Right atrium auricular region (tissue), 2 donors: ENCODE results near the gene NCLN. TPM values are rescaled to one million over a fixed set of nuclear protein-coding genes. Genes with fewer than 3 reads are reported as not detected.
A peak's percentile ranks its signal among the peaks of the same experiment; 100 is the strongest.

ENCODE experiments used
- DNase-seq: peaks from one replicate; pipeline ENCODE4 v3.0.0-alpha.2; 2019; ENCODE audit warnings: low spot score
- H3K27ac ChIP-seq, 2 donors: fragments of 200-600 bp; sonication (generic); 1 replicate in 1 of 2; 2 replicates in 1 of 2; pipeline ENCODE4 v1.5.1; 2016 to 2019
- H3K27me3 ChIP-seq, 2 donors: fragments of 200-600 bp; sonication (generic); one replicate each; pipeline versions ENCODE4 v1.5.1 to v1.6.0; 2017 to 2019
- H3K36me3 ChIP-seq: fragments of 200-600 bp; sonication (generic); one replicate; pipeline ENCODE4 v1.5.1; 2016
- H3K4me1 ChIP-seq, 2 donors: fragments of 200-600 bp; sonication (generic); one replicate each; pipeline versions ENCODE4 v1.5.1 to v1.6.0; 2017 to 2019
- H3K4me3 ChIP-seq, 2 donors: fragments of 200-600 bp; sonication (generic); 1 replicate in 1 of 2; 2 replicates in 1 of 2; pipeline ENCODE4 v1.5.1; 2017 to 2019; ENCODE audit warnings: mild to moderate bottlenecking in 1 of 2, moderate library complexity in 1 of 2
- H3K9me3 ChIP-seq, 2 donors: fragments of 200-600 bp; sonication (generic); one replicate each; pipeline ENCODE4 v1.5.1; 2019
- total RNA-seq, 2 donors: library from RNA; depleted of rRNA; stranded (reverse); fragments of >200 nt; gene quantifications; one replicate each; pipeline ENCODE4 v1.1.0, GENCODE V29; 2016
- TF ChIP-seq, protein P1 (sequence below), 2 donors: fragments of 200-600 bp; sonication (generic); IDR thresholded peaks; one replicate each; pipeline ENCODE4 v1.5.1; 2019; ENCODE audit warnings: antibody characterized with exemption in 2 of 2

Gene NCLN
- total RNA-seq, 2 donors from 2014 or later, result 23.3 to 24.9 TPM

DNA sequence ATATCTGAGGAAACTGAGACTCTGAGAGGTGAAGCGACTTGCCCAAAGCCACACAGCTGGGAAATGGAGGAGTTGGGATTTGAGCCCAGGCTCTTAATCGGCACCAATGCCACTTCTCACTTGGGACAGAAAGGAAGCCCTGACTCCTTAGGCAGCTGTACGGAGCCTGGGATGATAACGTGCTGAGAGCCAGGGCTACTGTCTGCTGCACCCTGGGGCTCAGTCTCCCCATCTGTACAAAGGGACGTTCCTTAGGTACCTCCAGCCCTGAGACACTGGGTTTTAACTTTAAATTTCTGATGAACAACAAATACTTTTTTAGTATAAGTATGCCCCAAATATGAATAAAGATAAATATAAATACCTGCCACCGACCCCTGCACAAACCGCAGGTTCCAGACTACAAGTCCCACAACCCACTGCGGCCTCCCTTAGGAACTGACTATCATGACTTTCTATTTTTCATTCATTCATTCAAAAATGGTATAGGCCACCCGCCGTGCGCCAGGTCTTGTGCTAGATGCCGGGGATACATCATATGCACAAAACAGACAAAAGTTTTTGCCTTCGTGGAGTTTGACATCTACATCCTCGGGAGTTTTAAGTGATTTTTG, 776 bp upstream of the NCLN start:
- Histone ChIP-seq H3K4me1 (peaks cover 0 to 31% of the 10 kb centered on the region in 2 donors), H3K27ac (peak overlapping the region; percentile 87), H3K27me3 (no peaks in the 10 kb centered on the region), H3K9me3 (no peaks in the 10 kb centered on the region), H3K4me3 (peak overlapping the region; percentile 93 to 95), H3K36me3 (no peaks in the 10 kb centered on the region)
- DNase-seq, result peak; percentile 71
- TF ChIP-seq, protein P1, sequence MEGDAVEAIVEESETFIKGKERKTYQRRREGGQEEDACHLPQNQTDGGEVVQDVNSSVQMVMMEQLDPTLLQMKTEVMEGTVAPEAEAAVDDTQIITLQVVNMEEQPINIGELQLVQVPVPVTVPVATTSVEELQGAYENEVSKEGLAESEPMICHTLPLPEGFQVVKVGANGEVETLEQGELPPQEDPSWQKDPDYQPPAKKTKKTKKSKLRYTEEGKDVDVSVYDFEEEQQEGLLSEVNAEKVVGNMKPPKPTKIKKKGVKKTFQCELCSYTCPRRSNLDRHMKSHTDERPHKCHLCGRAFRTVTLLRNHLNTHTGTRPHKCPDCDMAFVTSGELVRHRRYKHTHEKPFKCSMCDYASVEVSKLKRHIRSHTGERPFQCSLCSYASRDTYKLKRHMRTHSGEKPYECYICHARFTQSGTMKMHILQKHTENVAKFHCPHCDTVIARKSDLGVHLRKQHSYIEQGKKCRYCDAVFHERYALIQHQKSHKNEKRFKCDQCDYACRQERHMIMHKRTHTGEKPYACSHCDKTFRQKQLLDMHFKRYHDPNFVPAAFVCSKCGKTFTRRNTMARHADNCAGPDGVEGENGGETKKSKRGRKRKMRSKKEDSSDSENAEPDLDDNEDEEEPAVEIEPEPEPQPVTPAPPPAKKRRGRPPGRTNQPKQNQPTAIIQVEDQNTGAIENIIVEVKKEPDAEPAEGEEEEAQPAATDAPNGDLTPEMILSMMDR (IDR thresholded peaks at IDR 0.05), result no peak

DNA sequence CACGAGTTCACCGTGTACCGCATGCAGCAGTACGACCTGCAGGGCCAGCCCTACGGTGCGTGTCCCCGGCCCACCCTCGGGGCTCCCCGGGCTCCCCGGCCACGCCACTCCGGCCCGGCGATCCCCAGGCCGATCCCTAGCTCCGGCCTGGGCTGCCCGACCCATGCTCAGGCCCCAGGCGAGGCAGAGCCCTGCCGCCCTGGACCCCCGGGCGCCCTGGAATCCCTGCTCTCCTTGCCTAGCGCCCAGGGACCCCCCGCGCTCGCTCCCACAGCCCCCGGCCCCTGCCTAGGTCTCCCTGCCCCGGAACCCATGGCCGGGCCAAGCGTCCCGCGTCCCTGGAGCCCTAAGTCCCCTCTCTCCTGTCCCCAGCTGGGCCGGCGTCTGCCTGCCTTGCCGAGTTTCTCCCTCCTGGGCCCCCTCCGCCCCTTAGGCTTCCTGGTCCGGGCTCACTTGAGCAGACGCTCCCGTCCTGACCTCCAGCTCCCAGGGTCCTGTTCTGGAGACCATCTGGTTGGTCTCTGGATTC, 494 bp downstream of the NCLN start:
- TF ChIP-seq, protein P1 (IDR thresholded peaks at IDR 0.05), result no peak
- H3K4me1 ChIP-seq, result peaks cover 0 to 31% of the 10 kb centered on the region in 2 donors
- H3K4me3 ChIP-seq, result peak overlapping the region; percentile 93 to 95
- no peaks in the 10 kb centered on the region for H3K27me3 ChIP-seq
- H3K27ac ChIP-seq, result peak overlapping the region; percentile 66 to 87
- no peaks in the 10 kb centered on the region for H3K9me3 ChIP-seq
- DNase-seq, result no peak
- H3K36me3 ChIP-seq, result no peaks in the 10 kb centered on the region

DNA sequence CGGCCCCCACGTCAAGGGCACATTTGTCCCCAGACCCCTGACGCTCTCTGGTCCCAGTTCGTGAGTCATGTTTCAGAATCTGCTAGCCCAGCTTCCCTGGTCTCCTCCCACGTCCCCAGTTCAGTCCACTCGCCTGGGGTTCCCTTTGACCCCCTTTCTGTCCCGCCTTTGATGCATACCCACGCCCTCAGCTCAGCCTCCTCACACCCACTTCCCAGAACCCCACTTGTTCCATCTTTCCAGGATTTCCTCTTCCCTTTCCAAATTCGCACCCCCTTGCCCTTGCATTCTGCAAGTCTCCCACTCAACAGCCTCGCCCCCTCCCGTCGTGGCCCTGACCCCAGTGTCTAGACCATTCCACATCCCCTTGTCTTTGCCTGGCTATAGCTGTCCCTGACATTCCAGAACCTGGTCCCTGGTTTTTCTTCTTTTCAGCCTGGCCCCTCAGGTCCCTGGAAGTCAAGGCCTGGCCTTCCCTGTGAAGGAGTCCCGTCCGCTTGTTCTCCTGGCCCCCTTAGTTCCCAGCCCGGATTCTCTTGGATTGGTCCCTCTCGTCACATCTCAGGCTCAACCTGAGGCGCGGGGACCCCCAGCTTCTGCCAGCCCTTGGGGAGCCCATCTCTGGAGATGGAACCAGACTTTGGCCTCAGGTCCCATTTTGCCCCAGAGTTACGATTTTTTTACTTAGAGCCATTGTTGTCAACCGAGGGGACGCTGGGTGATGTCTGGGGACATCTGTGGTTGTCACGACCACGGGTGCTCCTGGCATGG, 1.3 kb downstream of the NCLN start:
- H3K9me3 ChIP-seq, result no peaks in the 10 kb centered on the region
- H3K4me1 ChIP-seq, result peaks cover 0 to 31% of the 10 kb centered on the region in 2 donors
- DNase-seq, result no peak
- H3K27me3 ChIP-seq, result no peaks in the 10 kb centered on the region
- H3K36me3 ChIP-seq, result no peaks in the 10 kb centered on the region
- peak overlapping the region; percentile 93 to 95 for H3K4me3 ChIP-seq
- H3K27ac ChIP-seq, result peak overlapping the region in 1 of 2 donors; percentile 66
- TF ChIP-seq, protein P1 (IDR thresholded peaks at IDR 0.05), result no peak

DNA sequence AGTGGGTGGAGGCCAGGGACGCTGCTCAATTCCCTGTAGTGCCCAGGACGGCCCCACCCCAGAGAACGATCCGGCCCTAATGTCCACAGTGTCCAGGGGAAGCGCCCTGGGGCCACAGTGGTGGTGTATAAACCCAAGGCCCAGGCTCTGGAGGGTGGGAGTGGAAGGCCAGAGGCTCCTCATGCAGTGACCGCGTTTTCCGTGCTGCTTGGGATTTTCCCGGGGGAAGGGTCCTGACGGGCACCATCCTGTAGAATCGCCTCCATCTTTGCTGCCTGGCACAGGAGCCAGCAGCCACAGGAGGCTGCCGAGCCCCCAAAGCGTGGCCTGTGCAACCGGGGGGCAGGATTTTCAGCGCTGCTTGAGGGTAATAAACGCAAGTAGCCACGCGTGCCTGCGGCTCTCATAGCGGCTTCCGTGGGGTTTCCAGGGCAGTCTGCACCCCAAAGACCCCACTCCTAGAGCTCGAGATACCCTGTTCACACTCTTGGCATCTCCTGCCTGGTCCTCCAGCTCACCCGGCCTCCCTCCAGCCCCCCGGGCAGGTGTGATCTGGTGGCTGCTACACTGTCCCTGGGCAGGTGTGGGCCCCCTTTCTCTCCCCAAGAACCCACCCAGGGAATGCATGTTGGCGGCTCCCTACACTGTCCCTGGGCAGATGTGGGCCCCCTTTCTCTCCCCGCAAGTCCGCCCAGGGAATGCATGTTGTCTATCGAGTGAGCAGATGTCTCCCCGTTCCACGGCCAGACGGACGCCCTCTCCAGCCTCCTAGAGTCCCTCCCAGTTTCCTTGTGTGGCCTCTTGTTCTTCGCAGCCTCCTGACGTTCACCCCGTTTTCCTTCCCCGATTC, 2.2 kb downstream of the NCLN start:
- DNase-seq, result no peak
- TF ChIP-seq, protein P1 (IDR thresholded peaks at IDR 0.05), result no peak
- no peak overlapping the region for H3K27ac ChIP-seq

More for the DNA sequence above, 2.2 kb downstream of the NCLN start:
- H3K9me3 ChIP-seq, result no peaks in the 10 kb centered on the region
- peaks cover 0 to 31% of the 10 kb centered on the region in 2 donors for H3K4me1 ChIP-seq
- no peak overlapping the region for H3K4me3 ChIP-seq
- no peaks in the 10 kb centered on the region for H3K27me3 ChIP-seq
- H3K36me3 ChIP-seq, result no peaks in the 10 kb centered on the region
